Mesothelial cell of epicardium (in vitro differentiated cells): ENCODE results near the gene CDK5RAP2. TPM values are rescaled to one million over a fixed set of nuclear protein-coding genes. Genes with fewer than 3 reads are reported as not detected.

Experiments used
- DNase-seq, 2 experiments: peaks; one replicate each; pipeline ENCODE4 v3.0.0; 2021; ENCODE audit warnings: low spot score in 2 of 2; ENCODE audit not compliant: unreplicated experiment in 2 of 2
- H3K27ac Mint-ChIP-seq: 2 replicates; pipeline ENCODE4 v1.8.0; 2021; ENCODE audit warnings: mixed read lengths
- H3K27me3 Mint-ChIP-seq: 2 replicates; pipeline ENCODE4 v1.8.0; 2021; ENCODE audit warnings: low read depth, mixed read lengths
- H3K36me3 Mint-ChIP-seq: 2 replicates; pipeline ENCODE4 v1.8.0; 2021; ENCODE audit warnings: mixed read lengths
- H3K4me1 Mint-ChIP-seq: 2 replicates; pipeline ENCODE4 v1.8.0; 2021; ENCODE audit warnings: mixed read lengths
- H3K4me3 Mint-ChIP-seq: 2 replicates; pipeline ENCODE4 v1.8.0; 2021; ENCODE audit warnings: mild to moderate bottlenecking, moderate library complexity, mixed read lengths
- H3K9me3 Mint-ChIP-seq: 2 replicates; pipeline ENCODE4 v1.8.0; 2021; ENCODE audit warnings: mixed read lengths
- total RNA-seq: library from RNA; stranded (reverse); gene quantifications from 3 replicates; pipeline ENCODE4 v1.2.1, GENCODE V29; 2021
- TF ChIP-seq, protein P1 (sequence below): fragments of 200-600 bp; sonication (generic); IDR thresholded peaks from one replicate; pipeline ENCODE4 v1.5.0; 2021; ENCODE audit warnings: antibody characterized with exemption; ENCODE audit not compliant: unreplicated experiment

Gene CDK5RAP2
- total RNA-seq, 1 donor from 2014 or later: 71.0 TPM

DNA sequence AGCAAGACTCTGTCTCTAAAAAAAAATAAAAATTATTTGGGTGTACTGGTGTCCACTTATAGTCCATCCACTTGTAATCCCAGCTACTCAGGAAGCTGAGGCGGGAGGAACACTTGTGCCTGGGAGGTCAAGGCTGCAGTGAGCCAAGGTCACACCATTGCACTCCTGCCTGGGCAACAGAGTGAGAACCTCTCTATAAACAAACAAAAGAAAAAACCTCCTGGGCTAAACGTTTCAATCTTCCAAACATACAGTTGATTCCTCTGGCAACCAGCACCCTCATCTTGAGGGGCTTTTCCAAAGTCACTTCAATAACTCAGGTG lies 13.9 kb upstream of the CDK5RAP2 start:
- no peaks in the 10 kb centered on the region for H3K4me1 Mint-ChIP-seq
- TF ChIP-seq, protein P1, sequence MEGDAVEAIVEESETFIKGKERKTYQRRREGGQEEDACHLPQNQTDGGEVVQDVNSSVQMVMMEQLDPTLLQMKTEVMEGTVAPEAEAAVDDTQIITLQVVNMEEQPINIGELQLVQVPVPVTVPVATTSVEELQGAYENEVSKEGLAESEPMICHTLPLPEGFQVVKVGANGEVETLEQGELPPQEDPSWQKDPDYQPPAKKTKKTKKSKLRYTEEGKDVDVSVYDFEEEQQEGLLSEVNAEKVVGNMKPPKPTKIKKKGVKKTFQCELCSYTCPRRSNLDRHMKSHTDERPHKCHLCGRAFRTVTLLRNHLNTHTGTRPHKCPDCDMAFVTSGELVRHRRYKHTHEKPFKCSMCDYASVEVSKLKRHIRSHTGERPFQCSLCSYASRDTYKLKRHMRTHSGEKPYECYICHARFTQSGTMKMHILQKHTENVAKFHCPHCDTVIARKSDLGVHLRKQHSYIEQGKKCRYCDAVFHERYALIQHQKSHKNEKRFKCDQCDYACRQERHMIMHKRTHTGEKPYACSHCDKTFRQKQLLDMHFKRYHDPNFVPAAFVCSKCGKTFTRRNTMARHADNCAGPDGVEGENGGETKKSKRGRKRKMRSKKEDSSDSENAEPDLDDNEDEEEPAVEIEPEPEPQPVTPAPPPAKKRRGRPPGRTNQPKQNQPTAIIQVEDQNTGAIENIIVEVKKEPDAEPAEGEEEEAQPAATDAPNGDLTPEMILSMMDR: no peak
- no peaks in the 10 kb centered on the region for H3K27me3 Mint-ChIP-seq
- no peaks in the 10 kb centered on the region for H3K36me3 Mint-ChIP-seq
- no peak overlapping the region for H3K27ac Mint-ChIP-seq
- H3K9me3 Mint-ChIP-seq: no peaks in the 10 kb centered on the region
- no peak for DNase-seq
- H3K4me3 Mint-ChIP-seq: no peak overlapping the region

DNA sequence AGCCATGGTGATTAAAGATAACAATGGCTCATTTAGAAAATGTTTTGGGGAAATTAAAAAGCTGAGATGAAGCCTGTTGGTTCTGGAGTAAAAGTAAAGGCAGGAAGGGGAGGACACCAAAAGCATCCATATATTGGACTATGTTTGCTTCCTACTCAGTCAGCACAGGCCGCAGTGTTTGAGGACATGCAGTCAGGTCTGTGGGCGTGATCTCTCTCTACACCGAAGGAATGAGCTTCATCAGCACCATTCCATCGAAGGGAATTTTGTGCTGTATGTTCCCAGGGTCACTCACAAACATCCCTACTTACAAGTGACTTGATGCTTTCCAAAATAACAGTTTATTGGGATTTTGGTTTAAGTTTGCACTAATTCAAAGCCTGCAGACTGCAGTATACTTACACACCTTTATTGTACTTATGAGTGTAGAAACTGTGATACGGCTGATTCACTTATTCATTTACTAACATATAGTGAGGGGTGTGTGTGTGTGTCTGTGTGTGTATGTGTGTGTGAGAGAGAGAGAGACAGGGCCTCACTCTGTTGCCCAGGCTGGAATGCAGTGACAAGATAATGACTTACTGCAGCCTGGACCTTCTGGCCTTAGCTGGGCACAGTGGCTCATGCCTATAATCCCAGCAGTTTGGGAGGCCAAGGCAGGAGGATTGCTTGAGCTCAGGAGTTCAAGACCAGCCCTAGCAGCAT lies 13.4 kb upstream of the CDK5RAP2 start:
- no peaks in the 10 kb centered on the region for H3K9me3 Mint-ChIP-seq
- no peak overlapping the region for H3K4me3 Mint-ChIP-seq
- no peak overlapping the region for H3K27ac Mint-ChIP-seq
- no peak for DNase-seq
- H3K36me3 Mint-ChIP-seq: no peaks in the 10 kb centered on the region
- no peaks in the 10 kb centered on the region for H3K4me1 Mint-ChIP-seq
- TF ChIP-seq, protein P1: no peak
- H3K27me3 Mint-ChIP-seq: no peaks in the 10 kb centered on the region

DNA sequence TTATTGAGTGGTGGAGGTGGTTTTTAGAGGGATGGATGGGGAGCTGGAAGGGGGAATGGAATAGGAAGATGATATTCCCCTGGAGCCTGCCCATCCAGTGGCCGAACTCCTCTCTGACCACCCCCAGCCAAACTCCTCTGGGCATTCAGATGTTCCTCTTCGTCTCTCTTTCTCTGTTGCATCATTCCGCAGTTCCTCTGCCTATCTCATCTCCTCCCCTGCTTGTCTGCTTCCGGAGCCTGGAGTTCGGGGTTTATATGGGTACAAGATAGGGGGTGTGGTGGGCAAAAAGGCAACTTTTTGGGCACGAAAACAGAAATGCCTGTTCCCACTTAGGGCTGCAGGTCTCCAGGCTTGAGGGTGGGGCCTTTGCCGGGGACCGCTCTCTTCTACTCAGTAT lies 12.2 kb upstream of the CDK5RAP2 start:
- DNase-seq: no peak
- H3K4me1 Mint-ChIP-seq: no peaks in the 10 kb centered on the region
- TF ChIP-seq, protein P1: no peak
- H3K27ac Mint-ChIP-seq: no peak overlapping the region
- no peaks in the 10 kb centered on the region for H3K36me3 Mint-ChIP-seq
- H3K9me3 Mint-ChIP-seq: no peaks in the 10 kb centered on the region
- H3K27me3 Mint-ChIP-seq: no peaks in the 10 kb centered on the region
- H3K4me3 Mint-ChIP-seq: no peak overlapping the region

DNA sequence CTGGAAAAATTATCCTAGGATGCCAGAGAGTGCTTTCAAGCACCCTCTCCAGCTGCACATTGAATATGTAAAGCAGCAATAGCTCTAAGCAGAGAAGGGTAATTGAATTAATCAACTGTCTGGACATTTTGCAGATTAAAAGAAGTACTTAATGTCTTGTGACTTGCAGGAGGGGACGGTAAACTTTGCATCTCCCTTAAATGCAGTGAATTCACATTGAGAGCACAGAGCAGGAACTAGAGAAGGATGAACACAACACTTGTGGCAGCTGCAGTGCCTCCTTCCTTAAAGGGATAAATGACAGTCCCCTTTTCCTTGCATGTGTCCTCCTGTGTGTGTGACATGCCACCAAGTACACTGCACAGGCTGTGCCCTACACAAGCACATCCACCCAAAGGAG lies 7.4 kb upstream of the CDK5RAP2 start:
- H3K36me3 Mint-ChIP-seq: no peaks in the 10 kb centered on the region
- no peaks in the 10 kb centered on the region for H3K27me3 Mint-ChIP-seq
- H3K4me3 Mint-ChIP-seq: no peak overlapping the region
- H3K4me1 Mint-ChIP-seq: no peaks in the 10 kb centered on the region
- TF ChIP-seq, protein P1: no peak
- H3K9me3 Mint-ChIP-seq: no peaks in the 10 kb centered on the region
- DNase-seq: no peak
- no peak overlapping the region for H3K27ac Mint-ChIP-seq

DNA sequence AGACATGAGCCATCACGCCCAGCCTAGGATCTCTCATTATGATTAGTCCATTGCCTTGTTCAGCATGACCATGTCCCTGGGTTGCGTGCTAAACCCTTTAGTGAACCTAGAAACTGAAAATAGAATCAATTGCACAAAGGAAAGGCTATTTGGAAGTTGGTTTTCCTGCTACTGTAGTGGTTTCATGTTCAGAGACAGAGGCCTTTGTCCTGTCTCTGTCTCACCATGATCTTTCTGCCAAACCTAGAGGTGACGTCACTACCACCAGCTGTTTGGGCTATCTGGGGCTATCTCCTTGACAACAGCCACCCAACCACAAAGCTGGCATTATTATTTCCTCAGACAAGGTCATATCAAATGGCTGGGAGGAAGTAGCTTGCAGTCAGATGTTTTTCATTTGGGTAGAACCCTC lies 4.0 kb upstream of the CDK5RAP2 start:
- Mint-ChIP-seq H3K4me1 (peaks cover 8% of the 10 kb centered on the region), H3K9me3 (no peaks in the 10 kb centered on the region)
- no peak for DNase-seq

More for the DNA sequence above, 4.0 kb upstream of the CDK5RAP2 start:
- no peaks in the 10 kb centered on the region for H3K36me3 Mint-ChIP-seq
- TF ChIP-seq, protein P1: no peak
- no peak overlapping the region for H3K27ac Mint-ChIP-seq
- no peaks in the 10 kb centered on the region for H3K27me3 Mint-ChIP-seq
- no peak overlapping the region for H3K4me3 Mint-ChIP-seq
